Activated CD4-positive, alpha-beta T cell treated with anti-CD3 and anti-CD28 coated beads, Interleukin-2, amount 10 ng/mL, durations not matched to agents 7 days and 5 days (primary cell): ENCODE data around the gene EXOC1. TPM values are rescaled to one million over a fixed set of nuclear protein-coding genes. Genes with fewer than 3 reads are reported as not detected.
"Not testable (repeated sequence)": the region's sequence is repeated elsewhere in the genome, so short reads cannot be mapped to it uniquely, and the experiment has no call there.

Source experiments
- CTCF ChIA-PET: fragments of 350-600 bp; sonication (Branson Sonifier 250); formaldehyde crosslinking; loops from one replicate; lab custom pipeline; 2021; ENCODE audit warnings: antibody characterized with exemption; lab: Charles Lee
- POLR2A ChIA-PET: fragments of 350-600 bp; sonication (Branson Sonifier 250); formaldehyde crosslinking; loops from one replicate; lab custom pipeline; 2021; ENCODE audit warnings: antibody characterized with exemption; lab: Charles Lee
- DNase-seq: peaks from one replicate; pipeline ENCODE4 v3.0.0-alpha.2; 2020
- H3K27ac Mint-ChIP-seq: one replicate; pipeline ENCODE4 v1.8.0; 2021; ENCODE audit warnings: mild to moderate bottlenecking, moderate library complexity, mixed read lengths
- H3K27me3 Mint-ChIP-seq: one replicate; pipeline ENCODE4 v1.8.0; 2021; ENCODE audit warnings: mixed read lengths
- H3K36me3 Mint-ChIP-seq: one replicate; pipeline ENCODE4 v1.8.0; 2021; ENCODE audit warnings: low read depth, mixed read lengths
- H3K4me1 Mint-ChIP-seq: one replicate; pipeline ENCODE4 v1.8.0; 2021; ENCODE audit warnings: mixed read lengths
- H3K4me3 Mint-ChIP-seq: one replicate; pipeline ENCODE4 v1.8.0; 2021; ENCODE audit warnings: mild to moderate bottlenecking, moderate library complexity, mixed read lengths
- H3K9me3 Mint-ChIP-seq: one replicate; pipeline ENCODE4 v1.8.0; 2021; ENCODE audit warnings: mixed read lengths
- total RNA-seq, 2 experiments: library from RNA; stranded (reverse); gene quantifications; one replicate each; pipeline ENCODE4 v1.2.3, GENCODE V29; 2021

EXOC1 gene
- total RNA-seq, 2 experiments from 2014 or later, result 30.3 to 32.3 TPM

DNA sequence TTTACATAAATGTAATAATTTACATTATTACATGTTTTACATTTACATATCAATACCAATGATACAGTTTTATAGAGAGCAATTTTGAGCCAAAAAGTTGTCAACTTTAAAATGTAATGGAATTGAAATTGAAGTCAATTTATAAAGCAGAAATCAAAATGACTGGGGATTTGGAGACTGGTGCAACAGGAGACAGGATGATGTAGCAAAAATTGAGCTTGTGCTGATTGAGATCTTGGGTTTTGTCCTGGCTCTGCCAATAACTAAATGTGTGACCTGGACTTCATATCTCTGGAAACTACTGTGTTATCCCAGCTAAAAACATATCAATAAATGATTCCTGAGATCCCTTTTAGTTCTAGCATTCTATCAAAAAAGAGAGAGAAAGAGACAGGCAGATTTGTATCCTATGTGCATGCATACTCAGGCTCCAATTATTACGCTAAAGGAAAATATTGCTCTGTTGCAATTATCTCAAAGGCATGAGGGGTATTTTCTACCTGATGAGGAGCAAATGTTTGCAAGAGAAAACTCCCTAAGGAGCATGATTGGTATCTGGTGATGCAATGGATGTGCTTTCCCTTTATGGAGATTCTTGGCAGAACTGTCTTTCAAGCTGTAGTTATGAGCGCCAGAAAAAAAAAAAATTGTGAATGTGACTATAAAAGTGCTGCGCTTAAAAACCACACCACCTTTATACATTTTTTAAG, 19.2 kb upstream of the EXOC1 start:
- H3K4me1 Mint-ChIP-seq, result no peaks in the 10 kb centered on the region
- POLR2A ChIA-PET, result no interaction called here
- H3K9me3 Mint-ChIP-seq, result peaks cover 3% of the 10 kb centered on the region
- no peak overlapping the region for H3K4me3 Mint-ChIP-seq
- H3K36me3 Mint-ChIP-seq, result no peaks in the 10 kb centered on the region
- peaks cover 29% of the 10 kb centered on the region for H3K27me3 Mint-ChIP-seq
- DNase-seq, result no peak
- CTCF ChIA-PET, result no interaction called here
- no peak overlapping the region for H3K27ac Mint-ChIP-seq

DNA sequence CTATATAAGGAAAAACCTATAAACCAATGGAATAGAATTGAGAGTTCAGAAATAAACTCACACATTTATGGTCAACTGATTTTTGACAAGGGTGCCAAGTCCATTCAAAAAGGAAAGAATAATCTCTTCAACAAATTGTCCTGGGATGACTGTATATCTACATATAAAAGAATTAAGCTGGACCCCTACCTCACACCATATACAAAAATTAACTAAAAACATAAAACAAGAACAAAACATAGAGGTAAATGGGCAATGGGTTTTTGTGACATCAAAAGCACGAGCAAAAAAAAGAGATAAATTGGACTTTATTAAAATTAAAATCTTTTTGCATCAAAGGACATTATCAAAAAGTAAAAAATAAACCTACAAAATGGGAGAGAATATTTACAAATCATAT, 15.5 kb upstream of the EXOC1 start:
- DNase-seq, result no peak
- Mint-ChIP-seq H3K36me3 (no peaks in the 10 kb centered on the region), H3K4me3 (no peak overlapping the region), H3K4me1 (no peaks in the 10 kb centered on the region), H3K27me3 (peaks cover 23% of the 10 kb centered on the region), H3K27ac (no peak overlapping the region), H3K9me3 (peaks cover 3% of the 10 kb centered on the region)
- POLR2A ChIA-PET, result no interaction called here
- CTCF ChIA-PET, result no interaction called here

DNA sequence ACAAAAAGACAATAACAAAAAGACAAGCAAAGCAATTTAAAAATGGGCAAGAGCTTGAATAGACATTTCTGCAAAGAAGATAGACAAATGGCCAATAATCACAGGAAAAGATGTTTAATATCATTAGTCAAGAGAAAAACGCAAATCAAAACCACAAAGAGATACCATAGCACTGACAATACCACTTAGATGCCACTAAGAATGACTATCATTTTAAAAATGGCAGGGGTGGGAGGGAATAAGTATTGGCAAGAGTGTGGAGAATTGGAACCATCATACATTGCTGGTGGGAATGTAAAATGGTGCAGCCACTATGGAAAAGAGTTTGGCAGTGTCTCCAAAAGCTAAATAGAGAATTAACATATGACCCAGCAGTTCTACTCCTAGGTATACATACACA, 15.1 kb upstream of the EXOC1 start:
- no peak overlapping the region for H3K4me3 Mint-ChIP-seq
- peaks cover 3% of the 10 kb centered on the region for H3K9me3 Mint-ChIP-seq
- H3K27me3 Mint-ChIP-seq, result peaks cover 23% of the 10 kb centered on the region
- H3K27ac Mint-ChIP-seq, result no peak overlapping the region
- H3K4me1 Mint-ChIP-seq, result no peaks in the 10 kb centered on the region
- POLR2A ChIA-PET, result no interaction called here
- CTCF ChIA-PET, result no interaction called here
- no peaks in the 10 kb centered on the region for H3K36me3 Mint-ChIP-seq
- DNase-seq, result no peak

DNA sequence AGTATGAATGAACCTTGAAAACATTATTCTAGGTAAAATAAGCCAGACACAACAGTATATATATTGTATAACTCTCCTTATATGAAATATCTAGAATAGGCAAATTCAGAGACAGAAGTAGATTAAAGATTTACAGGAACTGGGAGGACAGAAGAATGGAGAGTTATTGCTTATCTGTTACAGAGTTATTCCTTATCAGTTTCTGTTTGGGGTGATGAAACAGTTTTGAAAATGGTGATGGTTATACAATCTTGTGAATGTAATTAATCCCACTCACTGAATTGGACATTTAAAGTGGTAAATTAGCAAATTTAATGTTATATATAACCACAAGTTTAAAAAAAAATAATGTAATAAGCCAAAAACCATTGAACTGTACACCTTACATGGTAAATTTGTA, 14.5 kb upstream of the EXOC1 start:
- H3K27me3 Mint-ChIP-seq, result peaks cover 20% of the 10 kb centered on the region
- POLR2A ChIA-PET, result no interaction called here

DNA sequence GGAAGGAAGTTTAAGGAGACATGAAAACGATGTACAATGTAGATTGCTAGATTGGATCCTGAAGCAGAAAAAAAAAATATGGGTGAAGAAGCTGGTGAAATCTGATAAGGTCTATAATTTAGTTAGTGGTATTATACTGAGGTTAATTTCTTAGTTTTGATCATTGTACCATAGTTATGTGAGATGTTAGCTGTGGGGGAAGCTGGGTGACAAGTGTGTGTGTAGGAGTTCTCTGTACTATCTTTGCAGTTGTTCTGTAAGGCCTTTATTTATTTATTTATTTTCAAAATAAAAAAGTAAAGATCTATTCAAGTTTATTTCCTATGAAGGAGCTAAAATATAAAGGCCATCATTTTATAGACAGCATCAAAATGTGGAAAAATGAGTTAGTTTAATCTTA, 12.5 kb upstream of the EXOC1 start:
- no peaks in the 10 kb centered on the region for H3K36me3 Mint-ChIP-seq
- H3K27ac Mint-ChIP-seq, result no peak overlapping the region
- H3K4me3 Mint-ChIP-seq, result no peak overlapping the region
- peaks cover 11% of the 10 kb centered on the region for H3K27me3 Mint-ChIP-seq
- CTCF ChIA-PET, result no interaction called here
- POLR2A ChIA-PET, result no interaction called here
- no peak for DNase-seq
- peaks cover 3% of the 10 kb centered on the region for H3K9me3 Mint-ChIP-seq
- no peaks in the 10 kb centered on the region for H3K4me1 Mint-ChIP-seq

More for the DNA sequence above, 14.5 kb upstream of the EXOC1 start:
- no peaks in the 10 kb centered on the region for H3K36me3 Mint-ChIP-seq
- H3K27ac Mint-ChIP-seq, result no peak overlapping the region
- H3K4me1 Mint-ChIP-seq, result no peaks in the 10 kb centered on the region
- CTCF ChIA-PET, result no interaction called here
- no peak overlapping the region for H3K4me3 Mint-ChIP-seq
- H3K9me3 Mint-ChIP-seq, result peaks cover 3% of the 10 kb centered on the region
- no peak for DNase-seq

DNA sequence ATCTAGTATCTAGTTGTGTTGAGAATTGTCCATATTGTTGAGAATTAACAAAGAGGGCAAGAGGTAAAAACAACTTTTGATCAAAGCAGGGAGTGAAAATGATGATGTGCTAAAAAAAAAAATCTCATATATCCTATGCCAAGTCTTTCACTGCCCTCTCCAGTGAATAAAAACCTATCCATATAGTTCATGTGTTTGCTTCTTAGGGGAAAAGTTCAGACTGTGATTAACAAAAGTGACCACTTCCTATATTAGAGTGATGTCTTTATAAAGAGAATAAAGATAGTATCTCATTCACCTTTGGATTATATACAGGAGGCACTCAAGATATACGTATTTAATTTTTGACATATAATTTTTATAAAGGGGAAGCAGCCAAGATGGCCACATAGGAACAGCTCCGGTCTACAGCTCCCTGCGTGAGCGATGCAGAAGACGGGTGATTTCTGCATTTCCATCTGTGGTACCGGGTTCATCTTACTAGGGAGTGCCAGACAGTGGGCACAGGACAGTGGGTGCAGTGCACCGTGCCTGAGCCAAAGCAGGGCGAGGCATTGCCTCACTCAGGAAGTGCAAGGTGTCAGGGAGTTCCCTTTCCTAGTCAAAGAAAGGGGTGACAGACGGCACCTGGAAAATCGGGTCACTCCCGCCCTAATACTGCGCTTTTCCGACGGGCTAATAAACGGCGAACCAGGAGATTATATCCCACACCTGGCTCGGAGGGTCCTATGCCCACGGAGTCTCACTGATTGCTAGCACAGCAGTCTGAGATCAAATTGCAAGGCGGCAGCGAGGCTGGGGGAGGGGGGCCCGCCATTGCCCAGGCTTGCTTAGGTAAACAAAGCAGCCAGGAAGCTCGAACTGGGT, 11.8 kb upstream of the EXOC1 start:
- POLR2A ChIA-PET, CTCF ChIA-PET, DNase-seq, H3K9me3 Mint-ChIP-seq, H3K4me1 Mint-ChIP-seq, H3K27me3 Mint-ChIP-seq, H3K27ac Mint-ChIP-seq, H3K4me3 Mint-ChIP-seq, H3K36me3 Mint-ChIP-seq: not testable (repeated sequence)

DNA sequence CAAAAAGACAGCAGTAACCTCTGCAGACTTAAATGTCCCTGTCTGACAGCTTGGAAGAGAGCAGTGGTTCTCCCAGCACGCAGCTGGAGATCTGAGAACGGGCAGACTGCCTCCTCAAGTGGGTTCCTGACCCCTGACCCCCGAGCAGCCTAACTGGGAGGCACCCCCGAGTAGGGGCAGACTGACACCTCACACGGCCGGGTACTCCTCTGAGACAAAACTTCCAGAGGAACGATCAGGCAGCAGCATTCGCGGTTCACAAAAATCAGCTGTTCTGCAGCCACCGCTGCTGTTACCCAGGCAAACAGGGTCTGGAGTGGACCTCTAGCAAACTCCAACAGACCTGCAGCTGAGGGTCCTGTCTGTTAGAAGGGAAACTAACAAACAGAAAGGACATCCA, 11.1 kb upstream of the EXOC1 start:
- POLR2A ChIA-PET, H3K4me1 Mint-ChIP-seq, CTCF ChIA-PET, H3K36me3 Mint-ChIP-seq, H3K27me3 Mint-ChIP-seq, H3K27ac Mint-ChIP-seq, DNase-seq, H3K9me3 Mint-ChIP-seq, H3K4me3 Mint-ChIP-seq: not testable (repeated sequence)

DNA sequence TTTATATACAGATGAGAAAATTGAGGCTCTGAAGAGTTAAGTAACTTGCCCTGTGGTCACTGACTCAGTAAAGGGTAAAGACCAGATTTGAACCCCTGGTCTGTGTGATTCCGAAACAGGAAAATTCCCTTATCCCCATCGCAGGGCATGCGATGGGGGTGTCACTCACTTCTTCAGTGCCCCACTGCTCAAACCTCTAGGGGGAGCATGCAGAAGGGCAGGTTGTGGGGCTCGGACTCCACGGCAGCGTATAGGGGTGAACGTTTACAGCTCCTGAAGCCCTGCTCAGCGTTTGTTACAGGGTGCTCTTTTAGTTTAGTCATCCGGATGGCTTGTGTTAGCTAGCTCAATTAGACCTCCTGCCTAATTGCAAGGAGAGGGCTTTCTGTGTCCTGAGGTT, 3.7 kb upstream of the EXOC1 start:
- POLR2A ChIA-PET, result no interaction called here
- Mint-ChIP-seq H3K27me3 (no peaks in the 10 kb centered on the region), H3K27ac (no peak overlapping the region), H3K4me3 (no peak overlapping the region), H3K36me3 (peaks cover 5% of the 10 kb centered on the region), H3K4me1 (peaks cover 26% of the 10 kb centered on the region), H3K9me3 (no peaks in the 10 kb centered on the region)
- CTCF ChIA-PET, result no interaction called here
- DNase-seq, result no peak

DNA sequence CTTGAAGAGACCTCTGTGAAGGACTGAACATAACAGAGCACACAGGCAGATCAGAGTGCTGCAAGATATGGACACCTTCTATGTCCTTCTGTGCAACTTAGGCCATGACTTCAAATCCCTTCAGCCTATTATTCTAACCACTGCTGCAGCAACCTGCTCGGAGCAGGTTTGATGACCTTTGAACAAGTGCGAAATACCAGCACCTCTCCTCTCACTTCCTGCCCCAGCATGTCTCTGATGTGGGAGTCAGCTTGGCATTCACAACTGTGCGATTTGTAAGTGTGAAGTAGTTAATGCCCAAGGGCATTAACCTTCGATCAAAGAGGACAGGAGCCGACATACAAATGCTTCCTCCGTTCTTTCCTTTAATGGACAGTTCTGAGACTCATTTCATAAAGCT, 1.6 kb upstream of the EXOC1 start:
- peak; percentile 29 for DNase-seq
- H3K4me3 Mint-ChIP-seq, result no peak overlapping the region
- H3K36me3 Mint-ChIP-seq, result peaks cover 7% of the 10 kb centered on the region
- ChIA-PET POLR2A (no interaction called here), CTCF (interaction anchor here (0.7 kb wide), 1 partner anchor 216 kb away, joined by 3 read pairs; the partner anchor contains the start of gene NMU)
- H3K4me1 Mint-ChIP-seq, result peaks cover 28% of the 10 kb centered on the region
- no peaks in the 10 kb centered on the region for H3K27me3 Mint-ChIP-seq
- H3K9me3 Mint-ChIP-seq, result no peaks in the 10 kb centered on the region
- no peak overlapping the region for H3K27ac Mint-ChIP-seq

DNA sequence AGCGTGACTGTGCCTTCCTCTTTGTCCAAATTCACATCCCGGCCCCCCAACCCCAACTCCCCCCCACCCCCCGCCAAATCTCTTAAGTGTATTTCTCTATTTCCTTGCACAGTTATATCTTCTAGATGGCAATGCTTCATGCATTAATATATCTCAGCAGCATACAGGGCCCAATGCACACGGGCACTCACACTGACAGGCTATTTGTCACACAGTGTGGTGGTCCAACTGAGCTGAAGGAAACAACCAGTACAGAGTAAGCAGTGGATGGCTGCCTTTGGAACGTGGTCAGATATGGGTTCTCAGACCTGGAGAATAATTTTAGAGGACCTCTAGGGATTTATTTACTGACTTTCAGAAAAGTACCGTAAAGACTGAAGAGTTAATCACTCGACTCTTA, 681 bp downstream of the EXOC1 start:
- ChIA-PET CTCF (interaction anchor here (0.9 to 1.2 kb wide), 3 partner anchors 8 to 94 kb away, joined by 3 to 5 read pairs (median 3); no protein-coding TSS in a partner anchor), POLR2A (no interaction called here)
- no peak for DNase-seq
- Mint-ChIP-seq H3K9me3 (no peaks in the 10 kb centered on the region), H3K4me3 (no peak overlapping the region), H3K36me3 (peaks cover 26% of the 10 kb centered on the region), H3K27ac (peak overlapping the region; percentile 92), H3K4me1 (peaks cover 38% of the 10 kb centered on the region), H3K27me3 (no peaks in the 10 kb centered on the region)

DNA sequence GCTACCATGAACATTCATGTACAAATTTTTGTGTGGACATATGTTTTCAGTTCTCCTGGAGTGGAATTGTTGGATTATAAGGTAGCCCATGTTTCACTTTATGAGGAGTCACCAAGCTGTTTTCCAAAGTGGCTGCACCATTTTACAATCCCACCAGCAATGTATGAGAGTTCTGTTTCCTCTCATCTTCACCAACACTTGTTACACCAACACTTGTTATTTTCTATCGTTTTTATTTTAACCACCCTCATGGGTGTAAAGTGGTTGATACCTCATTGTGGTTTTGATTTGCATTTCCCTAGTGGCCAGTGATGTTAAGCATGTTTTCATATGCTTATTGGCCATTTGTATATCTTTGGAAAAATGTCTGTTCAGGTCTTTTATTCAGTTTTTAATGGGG, 4.1 kb downstream of the EXOC1 start:
- H3K27ac Mint-ChIP-seq, result no peak overlapping the region
- CTCF ChIA-PET, result no interaction called here
- POLR2A ChIA-PET, result no interaction called here
- H3K27me3 Mint-ChIP-seq, result no peaks in the 10 kb centered on the region
- peaks cover 21% of the 10 kb centered on the region for H3K4me1 Mint-ChIP-seq
- DNase-seq, result no peak
- H3K9me3 Mint-ChIP-seq, result no peaks in the 10 kb centered on the region
- peaks cover 39% of the 10 kb centered on the region for H3K36me3 Mint-ChIP-seq
- H3K4me3 Mint-ChIP-seq, result no peak overlapping the region

DNA sequence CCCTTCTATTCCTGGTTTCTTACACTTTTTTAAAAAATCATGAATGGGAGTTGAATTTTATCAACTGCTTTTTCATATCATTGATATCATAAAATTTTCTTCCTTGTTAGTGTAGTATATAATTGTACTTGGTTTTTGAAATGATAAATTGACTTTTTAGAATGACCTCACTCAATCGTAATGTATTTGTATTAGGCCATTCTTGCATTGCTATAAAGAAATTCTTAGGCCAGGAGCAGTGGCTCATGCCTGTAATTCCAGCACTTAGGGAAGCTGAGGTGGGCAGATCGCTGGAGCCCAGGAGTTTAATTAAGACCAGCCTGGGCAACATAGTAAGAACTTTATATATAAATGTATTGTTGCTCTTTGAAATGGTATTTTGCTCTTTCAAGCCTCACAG, 6.3 kb downstream of the EXOC1 start:
- Mint-ChIP-seq H3K27me3 (no peaks in the 10 kb centered on the region), H3K4me3 (no peak overlapping the region), H3K4me1 (peaks cover 13% of the 10 kb centered on the region), H3K36me3 (peaks cover 35% of the 10 kb centered on the region), H3K9me3 (no peaks in the 10 kb centered on the region), H3K27ac (no peak overlapping the region)
- ChIA-PET CTCF (interaction anchor here (1.2 kb wide), 1 partner anchor 89 kb away, joined by 4 read pairs; the partner anchor contains the start of gene CEP135), POLR2A (no interaction called here)
- no peak for DNase-seq

DNA sequence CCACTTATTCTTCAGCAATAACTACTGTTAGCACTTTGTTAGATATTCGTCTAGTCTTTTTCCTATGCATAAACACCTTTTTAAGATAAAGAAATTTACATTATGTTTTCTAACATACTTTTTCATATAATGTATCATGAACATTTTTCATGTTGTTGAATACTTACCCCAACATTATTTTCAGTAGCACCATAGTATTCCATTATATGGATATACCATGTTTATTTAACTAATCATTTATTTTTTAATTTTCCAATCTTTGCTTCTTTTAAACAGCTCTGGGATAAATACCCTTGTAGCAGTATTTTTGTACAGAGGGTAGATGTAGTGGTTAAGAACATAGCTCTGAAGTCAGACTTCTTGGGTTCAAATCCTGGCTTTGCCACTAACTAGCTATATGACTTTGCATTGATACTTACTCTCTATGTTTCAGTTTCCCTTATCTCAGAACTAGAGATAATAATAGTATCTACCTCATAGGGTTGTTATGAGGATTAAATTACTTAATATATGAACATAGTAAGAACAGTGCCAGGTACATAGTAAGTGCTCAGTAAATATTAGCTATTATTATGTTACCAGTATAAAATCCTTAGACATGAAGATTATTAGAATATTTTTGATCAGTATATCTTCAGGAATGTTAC, 11.3 kb downstream of the EXOC1 start:
- Mint-ChIP-seq H3K4me1 (peaks cover 22% of the 10 kb centered on the region), H3K9me3 (no peaks in the 10 kb centered on the region), H3K36me3 (peaks cover 24% of the 10 kb centered on the region), H3K27ac (no peak overlapping the region), H3K4me3 (no peak overlapping the region), H3K27me3 (no peaks in the 10 kb centered on the region)
- ChIA-PET POLR2A (no interaction called here), CTCF (interaction anchor here (1.3 kb wide), 1 partner anchor 470 kb away, joined by 3 read pairs; no protein-coding TSS in a partner anchor)
- DNase-seq, result no peak
